ENCODE data around the gene ACTL6B.

Gene ACTL6B

DNA sequence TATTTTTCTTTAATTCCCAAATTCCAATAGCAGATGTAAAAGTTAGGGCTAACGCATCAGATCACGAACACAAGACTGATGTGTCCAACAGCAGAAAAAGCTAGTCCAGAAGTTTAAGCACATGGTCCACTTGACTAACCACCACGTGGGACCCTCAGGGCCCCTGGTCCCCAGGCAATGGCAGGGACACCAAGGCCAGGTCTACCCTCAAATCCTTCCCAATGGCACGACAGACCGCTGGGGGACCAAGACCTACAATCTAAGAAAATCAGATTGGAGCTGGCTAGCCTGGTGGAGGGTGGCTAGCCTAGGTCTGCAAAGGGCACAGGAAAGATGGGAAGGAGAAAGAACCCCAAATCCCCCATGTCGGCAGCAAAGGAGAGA is 36.3 kb upstream of the ACTL6B start:
- H3K27ac ChIP-seq: peak overlapping the region; percentile 96
- TF ChIP-seq CTCF (conservative IDR thresholded peaks at IDR 0.05): no peak

DNA sequence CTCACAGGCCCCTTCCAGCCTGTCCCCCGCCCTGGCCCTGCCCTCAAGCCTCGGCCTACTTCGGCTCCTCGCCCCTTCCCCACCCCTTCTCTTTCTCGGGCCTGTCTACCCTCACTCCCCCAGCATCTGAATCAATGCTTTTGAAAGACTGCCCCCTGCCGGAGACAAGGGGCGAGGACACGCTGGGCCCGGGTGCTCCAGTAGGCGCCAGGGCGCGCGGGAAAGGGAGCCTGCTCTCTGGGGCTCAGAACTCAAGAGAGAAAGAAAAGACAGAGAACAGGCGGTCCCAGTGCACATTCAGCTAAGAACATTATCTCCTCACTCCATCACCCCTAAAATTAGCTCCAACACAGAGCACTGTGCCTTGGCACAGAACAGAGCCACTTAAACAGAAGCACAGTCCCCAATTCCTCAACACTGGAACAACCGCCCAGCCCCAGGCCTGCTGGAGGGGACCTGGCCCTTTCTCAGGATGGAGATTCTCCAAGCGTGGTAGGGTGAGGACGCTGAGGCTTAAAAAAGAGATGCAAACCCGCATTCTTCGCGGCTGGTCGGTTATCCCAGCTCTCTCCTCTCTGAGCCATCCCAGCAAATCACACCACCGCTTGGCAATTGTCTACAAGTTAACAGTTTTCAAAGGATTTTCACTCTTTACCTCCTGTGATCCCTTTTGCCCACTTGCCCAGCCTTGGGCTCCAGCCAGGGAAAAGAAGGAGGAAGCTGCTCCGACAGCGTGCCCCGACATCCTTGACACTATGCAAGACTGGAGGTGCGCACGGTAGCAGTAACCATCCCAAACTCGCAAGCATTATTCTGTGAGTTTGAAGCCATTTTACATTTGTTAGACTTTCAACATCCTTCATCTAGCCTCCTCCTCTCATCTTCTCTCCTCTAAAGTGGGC is 35.7 kb upstream of the ACTL6B start:
- peak; percentile 95 for TF ChIP-seq CTCF (conservative IDR thresholded peaks at IDR 0.05)
- peak overlapping the region; percentile 96 for H3K27ac ChIP-seq

DNA sequence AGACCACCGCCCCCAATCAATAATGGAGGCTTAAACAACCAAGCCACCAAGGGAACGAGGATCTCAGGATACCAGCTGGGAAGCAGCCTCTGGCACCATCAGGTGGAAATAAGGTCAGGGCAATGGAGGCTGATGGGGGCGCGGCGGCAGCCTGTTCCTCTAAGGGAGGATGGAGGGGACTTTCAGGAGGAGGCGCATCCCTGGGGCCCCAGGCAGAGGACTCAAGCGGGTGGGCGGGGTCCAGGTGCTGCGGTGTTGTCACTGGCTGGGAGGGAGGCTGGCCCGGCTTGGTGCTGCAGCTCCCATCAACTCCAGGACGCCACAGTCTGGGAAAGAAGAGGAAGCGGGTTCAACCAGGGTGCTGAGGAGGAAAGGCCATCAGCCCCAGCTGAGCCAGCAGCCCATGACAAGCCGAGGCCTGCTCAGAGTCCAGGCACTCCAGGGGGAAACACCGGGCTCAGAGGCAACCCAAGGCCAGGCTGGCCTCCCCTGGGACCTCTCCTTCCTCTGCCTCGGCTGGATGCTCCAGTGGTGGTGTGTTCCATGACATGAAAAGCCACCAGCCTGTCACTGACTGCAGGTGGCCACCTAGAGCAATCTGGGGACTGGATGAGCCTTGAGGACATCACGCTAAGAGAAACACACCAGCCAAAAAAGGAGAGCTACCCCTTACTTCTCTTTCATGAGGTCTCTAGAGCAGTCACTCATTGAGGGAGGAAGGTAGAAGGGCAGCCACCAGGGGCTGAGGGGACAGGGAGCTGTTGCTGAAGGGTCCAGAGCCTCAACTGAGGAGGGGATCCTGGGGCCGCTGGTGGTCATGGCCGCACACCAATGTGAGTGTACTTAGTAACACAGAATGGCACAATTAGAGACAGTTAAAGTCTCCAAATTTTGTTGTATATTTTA is 33.2 kb upstream of the ACTL6B start:
- peak; percentile 18; the same call in 1 of the 2 replicates for TF ChIP-seq CTCF (conservative IDR thresholded peaks at IDR 0.05)
- H3K27ac ChIP-seq: peak overlapping the region; percentile 96

DNA sequence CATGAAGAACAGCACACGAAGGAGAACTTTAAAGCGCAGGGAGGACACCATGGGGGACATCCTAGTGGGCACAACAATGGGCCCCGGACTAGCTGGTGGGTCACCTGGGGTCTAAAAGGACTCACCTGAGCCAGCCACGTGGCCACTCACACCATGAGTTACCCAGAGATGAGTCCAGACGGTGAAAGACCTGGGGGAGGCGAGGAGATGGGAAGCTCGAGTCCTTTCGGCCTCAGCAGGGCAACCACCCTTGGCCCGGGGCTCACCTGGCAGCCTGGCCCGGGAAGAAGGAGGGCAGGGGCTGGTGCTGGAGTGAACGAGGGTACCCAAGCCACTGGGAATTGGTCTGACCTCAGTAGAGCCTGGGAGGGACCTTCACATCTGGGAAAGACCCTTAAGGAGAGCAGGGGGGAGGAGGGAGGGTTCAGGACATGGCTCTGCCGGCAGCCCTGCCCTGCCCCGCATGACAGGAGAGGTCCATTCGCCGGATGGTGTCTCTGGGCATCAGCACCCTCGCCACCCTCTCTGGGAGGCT is 32.1 kb upstream of the ACTL6B start:
- TF ChIP-seq CTCF (conservative IDR thresholded peaks at IDR 0.05): no peak
- H3K27ac ChIP-seq: peak overlapping the region; percentile 96; the same call in 1 of the 2 replicates

- H3K27ac ChIP-seq: peak overlapping the region; percentile 96; the same call in 1 of the 2 replicates
- no peak for TF ChIP-seq CTCF (conservative IDR thresholded peaks at IDR 0.05)
These were observed 31.6 kb upstream of the ACTL6B start for GRCh38 chr7:100687751-100688300.

DNA sequence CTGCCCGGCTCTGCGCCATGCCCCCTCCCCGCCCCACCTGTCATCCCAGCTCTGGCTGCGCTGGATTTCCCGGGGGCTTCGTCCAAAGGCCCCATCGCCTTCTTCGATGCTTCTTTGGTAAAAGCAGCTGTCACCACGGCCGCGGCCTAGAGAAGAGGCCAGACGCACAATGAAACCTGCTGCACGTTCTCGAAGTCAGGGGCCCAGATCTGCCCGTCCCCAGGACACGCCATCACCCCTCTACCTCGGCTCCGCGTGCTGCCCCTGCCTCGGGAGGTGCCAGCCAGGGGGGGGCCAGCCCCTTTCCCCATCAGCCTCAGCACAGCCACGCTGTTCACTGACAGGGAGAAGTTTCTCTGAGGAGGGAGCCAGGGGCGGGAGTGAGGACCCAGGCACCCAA is 31.0 kb upstream of the ACTL6B start:
- no peak overlapping the region; the same call in 1 of the 2 replicates for H3K27ac ChIP-seq
- TF ChIP-seq CTCF (conservative IDR thresholded peaks at IDR 0.05): no peak
